ENCODE data around the gene ACSM5.
A peak's percentile ranks its signal among the peaks of the same experiment; 100 is the strongest.
"Not testable (repeated sequence)": the region's sequence is repeated elsewhere in the genome, so short reads cannot be mapped to it uniquely, and the experiment has no call there.

Gene ACSM5

GRCh38 chr16:20441859-20442258 lies 32.5 kb downstream of the ACSM5 start:
- not testable (repeated sequence) for FAIRE-seq; DNase-seq (ENCODE audit: low spot score)

DNA sequence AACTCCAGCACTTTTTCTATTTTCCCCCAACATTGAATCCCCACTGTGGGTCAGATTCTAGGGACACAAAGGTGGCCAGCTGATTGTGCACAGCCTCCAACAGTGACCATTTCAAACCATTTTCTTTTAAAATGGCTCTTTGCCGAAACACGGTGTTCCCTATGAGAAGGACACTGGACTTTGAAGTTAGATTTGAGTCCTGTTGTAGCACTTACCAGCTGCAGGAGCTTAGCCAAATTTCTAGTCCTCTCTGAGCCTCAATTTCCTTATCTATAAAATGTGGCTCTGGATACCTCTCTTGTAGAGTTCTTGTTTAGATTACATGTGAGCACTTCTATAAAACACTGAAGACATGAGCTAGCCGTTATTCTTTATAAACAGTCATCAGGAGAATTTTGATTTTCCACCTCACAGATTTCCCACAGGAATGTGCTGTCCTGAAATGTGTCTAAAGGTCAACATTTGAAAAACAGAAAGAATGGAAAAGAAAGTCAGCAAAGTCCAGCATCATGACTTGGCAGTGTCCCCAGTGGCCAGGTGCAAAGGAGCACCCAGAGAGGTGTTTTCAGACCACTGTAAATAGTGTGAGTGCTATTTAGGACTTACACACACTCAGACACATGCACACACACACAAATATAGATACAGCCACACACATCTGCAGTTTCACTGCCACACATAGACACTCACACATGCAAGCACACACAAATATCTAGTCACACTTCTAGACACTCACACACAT lies 37.5 kb downstream of the ACSM5 start:
- not testable (repeated sequence) for DNase-seq (ENCODE audit: low spot score)
- FAIRE-seq, result peak; percentile 37

- DNase-seq (ENCODE audit: low spot score); FAIRE-seq: not testable (repeated sequence)
Observed at GRCh38 chr16:20451364-20451763, 42.0 kb downstream of the ACSM5 start, which contains the start of gene ACSM2A. ACSM2A (plus strand) TSS chr16:20451521; CDS start chr16:20460115, 8,594 bp downstream.

- not testable (repeated sequence) for FAIRE-seq; DNase-seq (ENCODE audit: low spot score)
Observed at GRCh38 chr16:20453633-20454032, 44.3 kb downstream of the ACSM5 start.

- DNase-seq (ENCODE audit: low spot score); FAIRE-seq: not testable (repeated sequence)
Observed at GRCh38 chr16:20459227-20459626, 49.9 kb downstream of the ACSM5 start.

DNA sequence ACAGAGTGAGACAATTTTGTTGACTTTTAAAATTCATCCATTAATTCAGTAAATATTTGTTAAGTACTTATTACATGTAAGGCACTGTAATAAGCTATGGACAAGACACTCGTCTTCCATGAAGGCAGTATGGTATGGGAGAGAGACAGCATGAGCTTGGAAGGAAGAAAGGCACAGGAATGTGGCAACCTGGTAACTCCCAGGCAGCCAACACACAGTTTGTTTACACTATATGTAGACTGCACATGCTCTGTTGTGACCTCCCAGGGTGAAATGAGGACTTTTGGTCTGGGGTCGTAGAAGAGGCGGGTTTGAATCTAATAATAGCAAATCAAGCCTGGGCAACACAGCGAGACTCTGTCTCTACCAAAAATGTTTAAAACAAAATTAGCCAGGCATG lies 51.0 kb downstream of the ACSM5 start:
- FAIRE-seq, result peak; percentile 74
- DNase-seq (ENCODE audit: low spot score), result not testable (repeated sequence)

- FAIRE-seq; DNase-seq (ENCODE audit: low spot score): not testable (repeated sequence)
Observed at GRCh38 chr16:20468954-20469353, 59.6 kb downstream of the ACSM5 start.

DNA sequence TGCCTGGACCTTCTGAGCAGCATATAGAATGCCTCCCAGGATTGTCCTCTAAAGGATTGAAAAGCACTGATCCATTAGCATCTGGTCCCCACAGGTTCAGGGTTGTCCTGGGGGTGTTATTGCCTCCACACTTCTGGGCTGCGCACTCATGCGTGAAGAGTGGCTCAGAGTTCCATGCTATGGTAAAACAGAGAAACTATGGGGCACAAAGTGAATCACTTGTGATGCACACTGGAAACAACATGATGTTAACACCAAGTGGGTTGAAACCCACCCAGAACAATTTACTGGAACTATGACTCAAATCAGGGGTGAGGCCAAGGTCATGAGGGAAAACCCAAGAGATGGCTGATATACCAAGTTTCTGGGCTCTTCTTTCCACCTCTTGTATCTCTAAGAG lies 60.6 kb downstream of the ACSM5 start:
- FAIRE-seq; DNase-seq (ENCODE audit: low spot score): not testable (repeated sequence)

- not testable (repeated sequence) for FAIRE-seq; DNase-seq (ENCODE audit: low spot score)
Observed at GRCh38 chr16:20470732-20471131, 61.4 kb downstream of the ACSM5 start.

- DNase-seq (ENCODE audit: low spot score); FAIRE-seq: not testable (repeated sequence)
Observed at GRCh38 chr16:20477188-20477744, 67.9 kb downstream of the ACSM5 start.

DNA sequence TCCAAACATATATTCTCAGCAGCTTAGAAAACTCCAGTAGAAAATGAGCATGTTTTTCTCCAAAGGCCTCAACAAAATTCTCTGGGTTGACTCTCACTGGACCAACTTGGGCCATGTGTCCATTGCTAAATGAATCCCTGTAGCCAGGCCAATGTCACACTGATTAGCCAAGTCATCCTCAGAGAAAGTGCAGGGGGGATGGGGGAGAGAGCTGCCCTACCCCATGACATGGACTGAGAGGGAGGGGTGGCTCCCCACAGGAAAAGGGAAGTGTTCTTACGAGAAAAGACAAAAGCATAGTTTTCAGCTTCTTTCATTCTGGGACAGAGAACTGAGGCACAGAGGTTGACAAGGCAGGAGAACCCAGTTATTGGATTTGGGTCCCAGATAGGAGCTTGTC lies 74.7 kb downstream of the ACSM5 start:
- FAIRE-seq; DNase-seq (ENCODE audit: low spot score): not testable (repeated sequence)

DNA sequence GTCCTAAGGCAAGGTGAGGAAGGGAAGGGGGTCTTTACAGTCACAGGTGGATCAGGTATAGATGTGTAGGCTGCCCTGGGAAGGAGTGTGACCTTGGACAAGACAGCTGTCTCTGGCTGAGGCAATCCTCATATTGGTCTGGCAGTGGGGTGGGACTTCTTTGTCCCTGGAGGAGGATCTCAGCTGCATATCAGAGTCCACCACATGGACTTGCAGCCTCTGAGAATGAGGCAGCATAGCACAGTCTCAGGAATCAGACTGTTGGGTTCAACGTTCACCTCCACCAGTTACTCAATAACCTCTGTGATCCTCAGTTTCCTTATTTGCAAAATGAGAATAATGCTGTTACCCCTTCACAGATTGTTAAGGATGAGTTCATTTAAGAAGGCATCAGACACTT lies 75.4 kb downstream of the ACSM5 start:
- FAIRE-seq, result no peak
- DNase-seq (ENCODE audit: low spot score), result no peak

- DNase-seq (ENCODE audit: low spot score), result no peak
Observed at GRCh38 chr16:20485408-20485807, 76.1 kb downstream of the ACSM5 start.

More at GRCh38 chr16:20485408-20485807, 76.1 kb downstream of the ACSM5 start:
- no peak for FAIRE-seq
